ENCODE data around the gene SEPTIN12.

DNA sequence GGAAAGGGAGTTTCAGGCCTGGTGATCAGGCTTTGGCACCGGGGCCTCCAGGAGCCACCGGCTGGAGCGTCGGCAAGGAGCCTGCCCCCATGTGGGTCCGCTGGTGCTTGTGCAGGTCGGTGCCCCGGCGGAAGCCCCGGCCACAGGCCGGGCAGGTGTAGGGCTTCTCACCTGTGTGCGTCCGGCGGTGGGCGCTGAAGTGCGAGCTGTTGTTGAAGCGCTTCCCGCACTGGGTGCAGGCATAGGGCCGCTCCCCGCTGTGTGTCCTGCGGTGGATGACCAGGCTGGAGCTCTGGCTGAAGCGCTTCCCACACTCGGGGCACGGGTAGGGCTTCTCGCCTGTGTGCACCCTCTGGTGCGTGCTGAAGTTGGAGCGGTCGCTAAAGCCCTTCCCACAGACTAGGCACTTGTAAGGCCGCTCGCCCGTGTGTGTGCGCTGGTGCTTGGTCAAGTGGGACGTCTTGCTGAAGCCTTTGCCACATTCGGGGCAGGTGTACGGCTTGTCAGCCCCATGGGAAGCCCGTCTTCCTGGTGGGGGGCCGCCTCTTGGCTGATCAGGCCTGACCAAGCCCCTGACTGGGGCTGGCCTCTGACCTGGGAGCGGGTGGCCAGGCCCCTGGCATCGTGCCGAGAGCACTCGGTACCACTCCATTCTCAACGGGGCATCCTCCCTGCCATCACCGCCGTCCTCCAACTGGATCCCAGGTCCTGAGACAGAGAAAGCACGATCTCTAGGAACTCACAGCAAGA is 35.6 kb downstream of the SEPTIN12 start:
- TF ChIP-seq, protein P1, sequence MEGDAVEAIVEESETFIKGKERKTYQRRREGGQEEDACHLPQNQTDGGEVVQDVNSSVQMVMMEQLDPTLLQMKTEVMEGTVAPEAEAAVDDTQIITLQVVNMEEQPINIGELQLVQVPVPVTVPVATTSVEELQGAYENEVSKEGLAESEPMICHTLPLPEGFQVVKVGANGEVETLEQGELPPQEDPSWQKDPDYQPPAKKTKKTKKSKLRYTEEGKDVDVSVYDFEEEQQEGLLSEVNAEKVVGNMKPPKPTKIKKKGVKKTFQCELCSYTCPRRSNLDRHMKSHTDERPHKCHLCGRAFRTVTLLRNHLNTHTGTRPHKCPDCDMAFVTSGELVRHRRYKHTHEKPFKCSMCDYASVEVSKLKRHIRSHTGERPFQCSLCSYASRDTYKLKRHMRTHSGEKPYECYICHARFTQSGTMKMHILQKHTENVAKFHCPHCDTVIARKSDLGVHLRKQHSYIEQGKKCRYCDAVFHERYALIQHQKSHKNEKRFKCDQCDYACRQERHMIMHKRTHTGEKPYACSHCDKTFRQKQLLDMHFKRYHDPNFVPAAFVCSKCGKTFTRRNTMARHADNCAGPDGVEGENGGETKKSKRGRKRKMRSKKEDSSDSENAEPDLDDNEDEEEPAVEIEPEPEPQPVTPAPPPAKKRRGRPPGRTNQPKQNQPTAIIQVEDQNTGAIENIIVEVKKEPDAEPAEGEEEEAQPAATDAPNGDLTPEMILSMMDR (IDR thresholded peaks at IDR 0.05; ENCODE audit: extremely low read depth in 1 of 2, insufficient read depth in 1 of 2, low read depth in 1 of 2, low read length in 2 of 2): no peak
- TF ChIP-seq POLR2AphosphoS5 (IDR thresholded peaks at IDR 0.05; ENCODE audit: insufficient read depth, low read depth, low read length) (no peak), POLR2A (IDR thresholded peaks at IDR 0.05; ENCODE audit: low read depth, low read length) (no peak), MAX (IDR thresholded peaks at IDR 0.05; ENCODE audit: insufficient read depth, insufficient read length) (no peak), EZH2 (IDR thresholded peaks at IDR 0.05; ENCODE audit: borderline replicate concordance, low read depth, low read length, severe bottlenecking) (no peak), JUN (IDR thresholded peaks at IDR 0.05; ENCODE audit: borderline replicate concordance, insufficient read depth, insufficient read length, low read depth) (no peak)

All from endothelial cell of umbilical vein (primary cell).